Measurements from ENCODE around the gene KAZN.

KAZN gene

GRCh38 chr1:14748977-14749376, 150.5 kb downstream of the KAZN start:
- Histone ChIP-seq H3K27ac (ENCODE audit: low read depth, low read length) (no peak overlapping the region), H3K4me3 (ENCODE audit: low read depth, low read length) (no peak overlapping the region), H2AFZ (ENCODE audit: low read length, unreplicated experiment) (no peak overlapping the region), H3K79me2 (ENCODE audit: control insufficient read depth, insufficient read depth, low read length, unreplicated experiment) (no peaks in the 10 kb centered on the region), H3K4me1 (ENCODE audit: control insufficient read depth, insufficient read depth, low read length, unreplicated experiment) (peaks cover 8% of the 10 kb centered on the region), H3K27me3 (ENCODE audit: insufficient read depth, low read length) (no peaks in the 10 kb centered on the region), H3K36me3 (ENCODE audit: insufficient read depth, low read length) (no peaks in the 10 kb centered on the region)

DNA sequence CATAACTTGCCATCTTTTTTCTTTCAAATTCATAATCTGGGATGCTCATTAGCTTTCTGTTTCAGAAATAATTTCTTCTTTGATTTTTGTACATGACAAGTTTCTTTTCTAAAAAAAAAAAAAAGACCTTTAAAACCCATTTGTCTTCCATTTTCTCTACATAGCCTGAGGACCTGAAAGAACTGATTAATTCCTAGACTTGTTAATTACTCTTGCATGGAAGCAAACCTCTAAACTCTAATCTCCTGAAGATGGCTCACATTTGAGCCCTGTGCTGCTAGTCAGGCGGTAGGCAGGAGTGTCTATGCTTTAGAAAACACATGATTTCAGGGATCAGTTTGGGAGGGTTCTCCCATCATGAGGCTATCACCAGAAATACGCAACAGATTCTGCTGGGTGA, 152.0 kb downstream of the KAZN start:
- H3K79me2 ChIP-seq (ENCODE audit: control insufficient read depth, insufficient read depth, low read length, unreplicated experiment), result no peaks in the 10 kb centered on the region
- no peak overlapping the region for H2AFZ ChIP-seq (ENCODE audit: low read length, unreplicated experiment)
- H3K36me3 ChIP-seq (ENCODE audit: insufficient read depth, low read length), result no peaks in the 10 kb centered on the region
- no peaks in the 10 kb centered on the region for H3K27me3 ChIP-seq (ENCODE audit: insufficient read depth, low read length)
- H3K4me1 ChIP-seq (ENCODE audit: control insufficient read depth, insufficient read depth, low read length, unreplicated experiment), result peaks cover 6% of the 10 kb centered on the region
- no peak overlapping the region for H3K27ac ChIP-seq (ENCODE audit: low read depth, low read length)
- H3K4me3 ChIP-seq (ENCODE audit: low read depth, low read length), result no peak overlapping the region

- Histone ChIP-seq H3K36me3 (ENCODE audit: insufficient read depth, low read length) (no peaks in the 10 kb centered on the region), H3K27me3 (ENCODE audit: insufficient read depth, low read length) (0 out of 2 replicates have a peak, but pooled peaks cover 7% of the 10 kb centered on the region), H3K4me1 (ENCODE audit: control insufficient read depth, insufficient read depth, low read length, unreplicated experiment) (no peaks in the 10 kb centered on the region), H2AFZ (ENCODE audit: low read length, unreplicated experiment) (no peak overlapping the region), H3K4me3 (ENCODE audit: low read depth, low read length) (no peak overlapping the region), H3K79me2 (ENCODE audit: control insufficient read depth, insufficient read depth, low read length, unreplicated experiment) (no peaks in the 10 kb centered on the region), H3K27ac (ENCODE audit: low read depth, low read length) (no peak overlapping the region)
These were observed 157.2 kb downstream of the KAZN start for GRCh38 chr1:14755518-14756252.

DNA sequence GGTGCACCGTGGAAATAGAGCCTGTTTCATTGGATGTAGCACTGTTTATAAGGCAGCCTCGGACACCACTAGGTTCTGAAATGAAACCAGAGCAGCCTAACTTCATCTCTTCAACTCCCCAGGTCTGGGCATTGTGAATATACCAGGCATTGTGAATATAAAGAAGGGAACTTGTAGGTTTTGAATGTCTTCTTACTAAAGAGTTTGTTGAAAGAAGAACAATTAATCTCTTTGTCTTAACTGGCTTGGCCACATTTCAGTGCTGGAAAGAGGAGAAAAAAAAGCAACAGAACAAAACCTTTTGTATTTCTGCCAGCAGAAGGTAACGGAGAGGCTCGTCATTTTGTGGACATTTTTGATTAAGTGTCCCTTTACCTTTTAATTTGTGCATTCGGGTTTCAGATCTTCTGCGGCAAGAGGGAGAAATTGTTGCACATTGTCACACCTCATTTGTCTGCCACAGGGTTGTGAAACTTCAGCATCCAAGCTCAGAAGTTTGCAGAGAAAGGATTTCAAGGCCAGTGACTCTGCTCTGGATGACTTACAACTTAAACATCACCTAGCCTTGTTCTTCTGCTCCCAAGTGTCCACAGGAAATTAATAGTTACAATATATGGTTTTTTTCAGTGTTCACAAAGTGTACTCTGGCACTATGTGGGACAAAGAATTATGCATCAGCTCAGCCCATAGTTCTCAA, 158.3 kb downstream of the KAZN start:
- H3K27me3 ChIP-seq (ENCODE audit: insufficient read depth, low read length), result 0 out of 2 replicates have a peak, but pooled peaks cover 7% of the 10 kb centered on the region
- no peaks in the 10 kb centered on the region for H3K4me1 ChIP-seq (ENCODE audit: control insufficient read depth, insufficient read depth, low read length, unreplicated experiment)
- H3K79me2 ChIP-seq (ENCODE audit: control insufficient read depth, insufficient read depth, low read length, unreplicated experiment), result no peaks in the 10 kb centered on the region
- no peak overlapping the region for H3K27ac ChIP-seq (ENCODE audit: low read depth, low read length)
- no peak overlapping the region for H3K4me3 ChIP-seq (ENCODE audit: low read depth, low read length)
- H2AFZ ChIP-seq (ENCODE audit: low read length, unreplicated experiment), result no peak overlapping the region
- H3K36me3 ChIP-seq (ENCODE audit: insufficient read depth, low read length), result no peaks in the 10 kb centered on the region

DNA sequence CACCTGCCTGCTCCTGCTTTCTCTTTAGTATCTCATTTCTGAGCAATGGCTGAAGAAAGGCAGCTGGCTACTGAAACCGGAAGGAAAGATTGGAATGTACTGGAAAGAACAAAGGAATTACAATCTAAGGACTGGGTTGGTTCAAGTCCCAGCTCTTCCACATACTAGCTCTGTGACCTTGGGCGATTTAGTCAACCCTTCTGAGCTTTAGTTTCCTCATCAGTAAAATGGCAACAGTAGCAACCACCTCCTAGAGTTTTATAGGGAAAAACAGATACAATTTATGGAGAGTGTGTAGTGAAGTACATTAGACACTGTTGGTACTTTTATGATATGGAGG, 158.8 kb downstream of the KAZN start:
- no peaks in the 10 kb centered on the region for H3K36me3 ChIP-seq (ENCODE audit: insufficient read depth, low read length)
- no peaks in the 10 kb centered on the region for H3K79me2 ChIP-seq (ENCODE audit: control insufficient read depth, insufficient read depth, low read length, unreplicated experiment)
- H2AFZ ChIP-seq (ENCODE audit: low read length, unreplicated experiment), result no peak overlapping the region
- H3K4me1 ChIP-seq (ENCODE audit: control insufficient read depth, insufficient read depth, low read length, unreplicated experiment), result no peaks in the 10 kb centered on the region
- H3K27me3 ChIP-seq (ENCODE audit: insufficient read depth, low read length), result 0 out of 2 replicates have a peak, but pooled peaks cover 7% of the 10 kb centered on the region
- no peak overlapping the region for H3K4me3 ChIP-seq (ENCODE audit: low read depth, low read length)
- no peak overlapping the region for H3K27ac ChIP-seq (ENCODE audit: low read depth, low read length)

GRCh38 chr1:14759042-14759818, 160.7 kb downstream of the KAZN start:
- H3K4me1 ChIP-seq (ENCODE audit: control insufficient read depth, insufficient read depth, low read length, unreplicated experiment), result no peaks in the 10 kb centered on the region
- H3K27ac ChIP-seq (ENCODE audit: low read depth, low read length), result no peak overlapping the region
- no peak overlapping the region for H2AFZ ChIP-seq (ENCODE audit: low read length, unreplicated experiment)
- no peaks in the 10 kb centered on the region for H3K79me2 ChIP-seq (ENCODE audit: control insufficient read depth, insufficient read depth, low read length, unreplicated experiment)
- 0 out of 2 replicates have a peak, but pooled peaks cover 7% of the 10 kb centered on the region for H3K27me3 ChIP-seq (ENCODE audit: insufficient read depth, low read length)
- no peak overlapping the region for H3K4me3 ChIP-seq (ENCODE audit: low read depth, low read length)
- no peaks in the 10 kb centered on the region for H3K36me3 ChIP-seq (ENCODE audit: insufficient read depth, low read length)

GRCh38 chr1:14759843-14760242, 161.4 kb downstream of the KAZN start:
- Histone ChIP-seq H3K79me2 (ENCODE audit: control insufficient read depth, insufficient read depth, low read length, unreplicated experiment) (no peaks in the 10 kb centered on the region), H3K36me3 (ENCODE audit: insufficient read depth, low read length) (no peaks in the 10 kb centered on the region), H3K27me3 (ENCODE audit: insufficient read depth, low read length) (0 out of 2 replicates have a peak, but pooled peaks cover 7% of the 10 kb centered on the region), H3K27ac (ENCODE audit: low read depth, low read length) (no peak overlapping the region), H3K4me3 (ENCODE audit: low read depth, low read length) (no peak overlapping the region), H2AFZ (ENCODE audit: low read length, unreplicated experiment) (no peak overlapping the region), H3K4me1 (ENCODE audit: control insufficient read depth, insufficient read depth, low read length, unreplicated experiment) (no peaks in the 10 kb centered on the region)

DNA sequence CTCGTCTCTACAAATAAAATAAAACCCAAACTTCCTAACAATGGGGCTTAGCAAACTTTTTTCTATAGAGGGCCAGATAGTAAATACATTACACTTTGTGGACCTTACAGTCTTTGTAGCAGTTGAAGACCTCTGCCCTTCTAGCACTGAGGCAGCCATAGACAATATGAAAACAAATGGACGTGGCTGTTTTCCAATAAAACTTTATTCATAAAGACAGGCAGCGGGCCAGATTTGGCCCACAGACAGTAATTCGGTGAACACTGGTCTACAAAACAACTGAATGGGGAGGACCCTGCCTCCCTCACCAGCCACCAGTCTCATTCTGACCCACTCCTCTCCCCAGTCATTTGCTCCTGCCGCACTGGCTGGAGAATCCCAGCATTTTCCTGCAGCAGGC, 162.3 kb downstream of the KAZN start:
- H3K4me1 ChIP-seq (ENCODE audit: control insufficient read depth, insufficient read depth, low read length, unreplicated experiment), result no peaks in the 10 kb centered on the region
- H3K4me3 ChIP-seq (ENCODE audit: low read depth, low read length), result no peak overlapping the region
- H3K27me3 ChIP-seq (ENCODE audit: insufficient read depth, low read length), result 0 out of 2 replicates have a peak, but pooled peaks cover 6% of the 10 kb centered on the region
- no peaks in the 10 kb centered on the region for H3K36me3 ChIP-seq (ENCODE audit: insufficient read depth, low read length)
- no peaks in the 10 kb centered on the region for H3K79me2 ChIP-seq (ENCODE audit: control insufficient read depth, insufficient read depth, low read length, unreplicated experiment)
- H3K27ac ChIP-seq (ENCODE audit: low read depth, low read length), result no peak overlapping the region
- H2AFZ ChIP-seq (ENCODE audit: low read length, unreplicated experiment), result no peak overlapping the region

DNA sequence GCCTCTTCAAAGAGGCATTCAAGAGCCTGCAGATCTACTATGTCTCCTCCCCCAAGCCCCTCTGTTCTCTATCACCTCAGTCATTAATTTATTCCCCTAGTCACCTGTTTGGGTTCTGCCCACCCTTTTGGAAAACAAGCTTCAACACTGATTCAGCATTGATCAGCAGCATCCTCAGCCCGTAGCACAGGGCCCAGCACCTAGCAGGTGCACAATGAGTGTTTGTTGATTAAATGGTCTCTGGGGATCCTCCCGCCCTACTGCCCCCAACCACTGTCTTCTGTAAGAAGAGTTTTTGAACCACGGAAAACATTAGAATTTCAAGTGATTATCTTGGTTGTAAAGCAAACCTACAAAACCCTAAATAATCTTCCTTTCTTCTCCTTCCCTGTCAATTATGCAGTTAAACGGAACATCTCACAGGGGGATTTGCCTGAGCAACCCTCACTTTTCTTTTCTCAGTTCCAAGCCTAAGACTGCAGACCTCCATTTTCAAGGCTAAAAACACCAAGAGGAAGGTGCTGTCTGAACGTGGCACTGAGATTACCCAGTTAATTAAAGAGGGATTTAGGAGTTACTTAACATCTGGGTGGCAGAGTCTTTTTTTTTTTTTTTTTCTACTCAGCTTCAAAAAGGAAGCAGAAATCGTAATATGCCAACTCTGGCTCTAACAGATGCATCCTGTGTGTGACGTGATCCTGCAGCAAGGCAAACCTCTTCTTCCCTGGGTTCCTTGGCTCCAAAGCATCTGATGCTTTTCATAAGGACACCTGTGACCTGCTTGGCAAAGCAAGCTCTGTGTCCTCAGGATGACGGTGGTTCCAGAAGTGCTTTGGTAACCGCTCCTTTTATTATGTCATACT, 163.0 kb downstream of the KAZN start:
- H3K4me3 ChIP-seq (ENCODE audit: low read depth, low read length), result no peak overlapping the region
- no peaks in the 10 kb centered on the region for H3K4me1 ChIP-seq (ENCODE audit: control insufficient read depth, insufficient read depth, low read length, unreplicated experiment)
- no peak overlapping the region for H3K27ac ChIP-seq (ENCODE audit: low read depth, low read length)
- H3K79me2 ChIP-seq (ENCODE audit: control insufficient read depth, insufficient read depth, low read length, unreplicated experiment), result no peaks in the 10 kb centered on the region
- 0 out of 2 replicates have a peak, but pooled peaks cover 5% of the 10 kb centered on the region for H3K27me3 ChIP-seq (ENCODE audit: insufficient read depth, low read length)
- H2AFZ ChIP-seq (ENCODE audit: low read length, unreplicated experiment), result no peak overlapping the region
- H3K36me3 ChIP-seq (ENCODE audit: insufficient read depth, low read length), result no peaks in the 10 kb centered on the region

DNA sequence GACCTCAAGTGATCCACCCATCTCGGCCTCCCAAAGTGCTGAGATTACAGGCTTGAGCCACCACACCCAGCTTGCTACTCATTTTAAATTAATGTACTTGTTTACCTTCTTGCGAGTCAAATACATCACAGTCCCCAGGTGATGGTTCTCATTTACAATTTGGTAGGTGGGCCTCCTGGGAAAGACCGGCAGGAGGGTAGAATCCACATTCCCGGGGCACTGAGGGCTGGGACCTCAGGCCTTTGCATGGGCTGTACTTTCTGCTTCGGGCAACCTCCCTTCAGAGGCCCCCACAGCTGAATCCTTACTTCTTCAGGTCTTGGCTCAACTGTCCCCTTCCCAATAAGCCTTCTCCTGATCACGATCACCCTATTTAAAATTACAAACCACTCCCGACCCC, 165.5 kb downstream of the KAZN start:
- Histone ChIP-seq H3K27me3 (ENCODE audit: insufficient read depth, low read length) (0 out of 2 replicates have a peak, but pooled peaks cover 5% of the 10 kb centered on the region), H3K4me1 (ENCODE audit: control insufficient read depth, insufficient read depth, low read length, unreplicated experiment) (no peaks in the 10 kb centered on the region), H3K27ac (ENCODE audit: low read depth, low read length) (no peak overlapping the region), H3K79me2 (ENCODE audit: control insufficient read depth, insufficient read depth, low read length, unreplicated experiment) (no peaks in the 10 kb centered on the region), H2AFZ (ENCODE audit: low read length, unreplicated experiment) (no peak overlapping the region), H3K4me3 (ENCODE audit: low read depth, low read length) (no peak overlapping the region), H3K36me3 (ENCODE audit: insufficient read depth, low read length) (no peaks in the 10 kb centered on the region)

Measured in ACC112 (cell line).